Endothelial cell (in vitro differentiated cells): ENCODE results near the gene AQP3. TPM values are rescaled to one million over a fixed set of nuclear protein-coding genes. Genes with fewer than 3 reads are reported as not detected.
"Not testable (repeated sequence)": the region's sequence is repeated elsewhere in the genome, so short reads cannot be mapped to it uniquely, and the experiment has no call there.

Source experiments
- DNase-seq: peaks from one replicate; pipeline ENCODE4 v3.0.0; 2021; ENCODE audit warnings: low spot score
- H3K27ac Mint-ChIP-seq: one replicate; pipeline ENCODE4 v1.8.0; 2021; ENCODE audit warnings: mixed read lengths, inconsistent platforms; ENCODE audit not compliant: unreplicated experiment
- H3K27me3 Mint-ChIP-seq: one replicate; pipeline ENCODE4 v1.8.0; 2021; ENCODE audit warnings: mild to moderate bottlenecking, moderate library complexity, mixed read lengths, inconsistent platforms; ENCODE audit not compliant: unreplicated experiment
- H3K36me3 Mint-ChIP-seq: one replicate; pipeline ENCODE4 v1.8.0; 2021; ENCODE audit warnings: mild to moderate bottlenecking, low read depth, mixed read lengths, inconsistent platforms; ENCODE audit not compliant: unreplicated experiment
- H3K4me1 Mint-ChIP-seq: one replicate; pipeline ENCODE4 v1.8.0; 2021; ENCODE audit warnings: mild to moderate bottlenecking, mixed read lengths, inconsistent platforms; ENCODE audit not compliant: unreplicated experiment
- H3K4me3 Mint-ChIP-seq: one replicate; pipeline ENCODE4 v1.8.0; 2021; ENCODE audit warnings: mild to moderate bottlenecking, mixed read lengths, inconsistent platforms; ENCODE audit not compliant: unreplicated experiment
- H3K9me3 Mint-ChIP-seq: one replicate; pipeline ENCODE4 v1.8.0; 2021; ENCODE audit warnings: mixed read lengths, inconsistent platforms; ENCODE audit not compliant: unreplicated experiment
- total RNA-seq: library from RNA; stranded (reverse); fragmentation: NEBNext Ultra II Directional; extraction: Animal tissue kit (Norgen Biotek cat#: 25700); gene quantifications from one replicate; pipeline ENCODE4 v1.2.1, GENCODE V29; 2021; ENCODE audit not compliant: unreplicated experiment
- TF ChIP-seq, protein P1 (sequence below): fragments of 200-600 bp; sonication (generic); IDR thresholded peaks from one replicate; pipeline ENCODE4 v1.5.0; 2021; ENCODE audit warnings: antibody characterized with exemption; ENCODE audit not compliant: unreplicated experiment

Gene AQP3
- total RNA-seq, 1 donor from 2014 or later: 6.0 TPM

- Mint-ChIP-seq H3K27me3 (peaks cover 10% of the 10 kb centered on the region), H3K9me3 (no peaks in the 10 kb centered on the region), H3K4me1 (peaks cover 10% of the 10 kb centered on the region), H3K36me3 (peaks cover 22% of the 10 kb centered on the region), H3K4me3 (no peak overlapping the region), H3K27ac (no peak overlapping the region)
- TF ChIP-seq, protein P1, sequence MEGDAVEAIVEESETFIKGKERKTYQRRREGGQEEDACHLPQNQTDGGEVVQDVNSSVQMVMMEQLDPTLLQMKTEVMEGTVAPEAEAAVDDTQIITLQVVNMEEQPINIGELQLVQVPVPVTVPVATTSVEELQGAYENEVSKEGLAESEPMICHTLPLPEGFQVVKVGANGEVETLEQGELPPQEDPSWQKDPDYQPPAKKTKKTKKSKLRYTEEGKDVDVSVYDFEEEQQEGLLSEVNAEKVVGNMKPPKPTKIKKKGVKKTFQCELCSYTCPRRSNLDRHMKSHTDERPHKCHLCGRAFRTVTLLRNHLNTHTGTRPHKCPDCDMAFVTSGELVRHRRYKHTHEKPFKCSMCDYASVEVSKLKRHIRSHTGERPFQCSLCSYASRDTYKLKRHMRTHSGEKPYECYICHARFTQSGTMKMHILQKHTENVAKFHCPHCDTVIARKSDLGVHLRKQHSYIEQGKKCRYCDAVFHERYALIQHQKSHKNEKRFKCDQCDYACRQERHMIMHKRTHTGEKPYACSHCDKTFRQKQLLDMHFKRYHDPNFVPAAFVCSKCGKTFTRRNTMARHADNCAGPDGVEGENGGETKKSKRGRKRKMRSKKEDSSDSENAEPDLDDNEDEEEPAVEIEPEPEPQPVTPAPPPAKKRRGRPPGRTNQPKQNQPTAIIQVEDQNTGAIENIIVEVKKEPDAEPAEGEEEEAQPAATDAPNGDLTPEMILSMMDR: no peak
- DNase-seq: no peak
Observed at GRCh38 chr9:33459115-33459514, 11.7 kb upstream of the AQP3 start.

GRCh38 chr9:33458444-33458843, 11.1 kb upstream of the AQP3 start:
- Mint-ChIP-seq H3K36me3 (peaks cover 20% of the 10 kb centered on the region), H3K4me3 (no peak overlapping the region), H3K27me3 (peaks cover 10% of the 10 kb centered on the region), H3K27ac (peak overlapping the region; percentile 43), H3K9me3 (no peaks in the 10 kb centered on the region), H3K4me1 (peaks cover 10% of the 10 kb centered on the region)
- no peak for DNase-seq
- TF ChIP-seq, protein P1: no peak

GRCh38 chr9:33455945-33456344, 8.6 kb upstream of the AQP3 start:
- Mint-ChIP-seq H3K36me3 (peaks cover under 1% of the 10 kb centered on the region), H3K9me3 (no peaks in the 10 kb centered on the region), H3K4me3 (no peak overlapping the region), H3K27me3 (peaks cover 11% of the 10 kb centered on the region), H3K4me1 (peaks cover 13% of the 10 kb centered on the region), H3K27ac (no peak overlapping the region)
- TF ChIP-seq, protein P1: no peak
- no peak for DNase-seq

DNA sequence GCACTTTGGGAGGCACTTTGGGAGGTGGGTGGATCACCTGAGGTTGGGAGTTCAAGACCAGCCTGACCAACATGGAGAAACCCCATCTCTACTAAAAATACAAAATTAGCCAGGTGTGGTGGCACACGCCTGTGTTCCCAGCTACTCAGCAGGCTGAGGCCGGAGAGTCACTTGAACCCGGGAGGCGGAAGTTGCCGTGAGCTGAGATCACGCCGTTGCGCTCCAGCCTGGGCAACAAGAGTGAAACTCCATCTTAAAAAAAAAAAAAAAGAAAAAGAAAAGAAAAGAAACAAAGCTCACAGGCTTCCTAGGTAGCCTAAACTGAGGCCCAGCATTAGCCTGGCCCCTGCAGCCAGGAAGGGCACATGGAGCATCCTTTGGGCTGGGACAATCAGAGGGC, 8.1 kb upstream of the AQP3 start:
- not testable (repeated sequence) for H3K27ac Mint-ChIP-seq

DNA sequence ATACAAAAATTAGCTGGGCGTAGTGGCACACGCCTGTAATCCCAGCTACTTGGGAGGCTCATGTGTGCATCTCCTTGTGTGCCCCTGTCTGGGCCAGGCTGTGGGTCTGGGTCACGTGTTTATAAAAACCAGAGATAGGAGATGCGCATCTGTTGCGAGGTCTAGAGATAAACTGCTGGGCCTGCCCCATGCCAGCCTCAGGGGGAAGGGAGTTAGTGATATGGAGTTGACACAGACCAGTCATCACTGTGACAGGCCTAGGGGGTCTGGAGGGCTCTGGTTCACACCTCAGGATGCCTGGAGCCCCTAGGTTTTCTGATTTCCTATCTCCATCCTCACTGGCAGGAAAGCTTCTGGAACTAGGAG, 7.3 kb upstream of the AQP3 start:
- DNase-seq, H3K27ac Mint-ChIP-seq, H3K27me3 Mint-ChIP-seq, H3K4me3 Mint-ChIP-seq, H3K36me3 Mint-ChIP-seq, H3K9me3 Mint-ChIP-seq: not testable (repeated sequence)
- peaks cover 11% of the 10 kb centered on the region for H3K4me1 Mint-ChIP-seq

More for the DNA sequence above, 8.1 kb upstream of the AQP3 start:
- not testable (repeated sequence) for H3K4me3 Mint-ChIP-seq, DNase-seq, H3K27me3 Mint-ChIP-seq, H3K36me3 Mint-ChIP-seq, H3K9me3 Mint-ChIP-seq
- peaks cover 13% of the 10 kb centered on the region for H3K4me1 Mint-ChIP-seq

DNA sequence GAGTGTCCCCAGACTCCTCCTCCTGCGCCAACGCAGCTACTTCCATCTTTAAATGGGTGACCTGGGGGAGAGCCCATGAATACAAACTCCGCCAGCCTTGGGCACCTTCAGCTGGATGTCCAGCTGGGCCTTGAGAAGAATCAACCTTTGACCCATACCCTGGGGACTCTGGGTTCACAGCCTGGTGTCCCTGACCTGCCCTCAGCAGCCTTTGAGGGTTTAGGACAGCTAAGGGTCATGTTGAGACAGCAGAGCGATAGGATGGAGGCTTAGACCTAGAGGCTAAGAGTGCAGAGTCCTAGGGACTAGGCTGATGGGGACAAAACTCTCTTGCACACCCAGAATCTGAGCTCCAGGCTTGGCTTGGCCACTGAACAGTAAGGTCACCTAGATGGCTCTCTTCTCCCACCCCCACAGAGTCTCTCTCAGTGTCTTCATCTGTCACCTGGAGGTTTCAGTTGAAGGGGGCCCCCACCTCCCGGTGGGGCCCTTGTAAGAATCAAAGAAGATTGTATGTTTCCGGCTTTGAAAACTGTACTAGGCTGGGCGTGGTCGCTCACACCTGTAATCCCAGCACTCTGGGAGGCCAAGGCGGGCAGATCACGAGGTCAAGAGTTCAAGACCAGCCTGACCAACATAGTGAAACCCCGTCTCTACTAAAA, 6.7 kb upstream of the AQP3 start:
- DNase-seq: no peak
- Mint-ChIP-seq H3K9me3 (no peaks in the 10 kb centered on the region), H3K27ac (no peak overlapping the region), H3K4me1 (peaks cover 9% of the 10 kb centered on the region), H3K36me3 (no peaks in the 10 kb centered on the region), H3K4me3 (no peak overlapping the region), H3K27me3 (peaks cover 9% of the 10 kb centered on the region)
- TF ChIP-seq, protein P1: no peak
